Activated CD8-positive, alpha-beta memory T cell treated with anti-CD3 and anti-CD28 coated beads, Interleukin-2, amount 50 U/mL, for 24 hours (primary cell): ENCODE measurements around the gene UBASH3B.

ENCODE experiments used
- DNase-seq: peaks from one replicate; pipeline ENCODE4 v3.0.0-alpha.2; 2020; ENCODE audit errors: extremely low read depth

Gene UBASH3B

GRCh38 chr11:122676638-122677037, 21.1 kb downstream of the UBASH3B start:
- no peak for DNase-seq

- no peak for DNase-seq
These were observed 21.7 kb downstream of the UBASH3B start for GRCh38 chr11:122677256-122677655.

- no peak for DNase-seq
These were observed 22.9 kb downstream of the UBASH3B start for GRCh38 chr11:122678406-122678805.

- no peak for DNase-seq
These were observed 23.9 kb downstream of the UBASH3B start for GRCh38 chr11:122679466-122679865.

GRCh38 chr11:122681070-122681469, 25.5 kb downstream of the UBASH3B start:
- DNase-seq, result no peak

GRCh38 chr11:122681735-122682134, 26.2 kb downstream of the UBASH3B start:
- no peak for DNase-seq

- DNase-seq, result no peak
These were observed 26.9 kb downstream of the UBASH3B start for GRCh38 chr11:122682464-122682863.

- DNase-seq, result no peak
These were observed 29.5 kb downstream of the UBASH3B start for GRCh38 chr11:122685041-122685440.

GRCh38 chr11:122686111-122686510, 30.6 kb downstream of the UBASH3B start:
- no peak for DNase-seq

GRCh38 chr11:122690384-122690783, 34.9 kb downstream of the UBASH3B start:
- DNase-seq, result no peak

- no peak for DNase-seq
These were observed 35.5 kb downstream of the UBASH3B start for GRCh38 chr11:122690801-122691548.

- no peak for DNase-seq
These were observed 36.1 kb downstream of the UBASH3B start for GRCh38 chr11:122691549-122692150.

- no peak for DNase-seq
These were observed 36.9 kb downstream of the UBASH3B start for GRCh38 chr11:122692444-122692843.

- DNase-seq, result no peak
These were observed 39.6 kb downstream of the UBASH3B start for GRCh38 chr11:122695076-122695615.

GRCh38 chr11:122696662-122697061, 41.1 kb downstream of the UBASH3B start:
- peak; percentile 51 for DNase-seq

- no peak for DNase-seq
These were observed 42.2 kb downstream of the UBASH3B start for GRCh38 chr11:122697636-122698167.

- DNase-seq, result no peak
These were observed 42.9 kb downstream of the UBASH3B start for GRCh38 chr11:122698392-122698791.

- DNase-seq, result no peak
These were observed 45.1 kb downstream of the UBASH3B start for GRCh38 chr11:122700666-122701065.

GRCh38 chr11:122701143-122701542, 45.6 kb downstream of the UBASH3B start:
- DNase-seq, result no peak

- no peak for DNase-seq
These were observed 48.2 kb downstream of the UBASH3B start for GRCh38 chr11:122703541-122704272.

GRCh38 chr11:122705396-122705795, 49.9 kb downstream of the UBASH3B start:
- no peak for DNase-seq
